Measurements from ENCODE around the gene CDK14.

CDK14 gene

GRCh38 chr7:90758933-90759562 is 162.9 kb downstream of the CDK14 start:
- no peak overlapping the region for H3K4me3 ChIP-seq (ENCODE audit: low read depth, low read length)
- DNase-seq, result no peak
- H3K36me3 ChIP-seq, result no peaks in the 10 kb centered on the region
- H3K27ac ChIP-seq, result no peak overlapping the region
- H3K9me3 ChIP-seq (ENCODE audit: severe bottlenecking), result no peaks in the 10 kb centered on the region
- H3K27me3 ChIP-seq (ENCODE audit: insufficient read depth, low read depth, severe bottlenecking), result no peaks in the 10 kb centered on the region
- TF ChIP-seq CTCF (IDR thresholded peaks at IDR 0.05; ENCODE audit: low read depth, low read length), result no peak

DNA sequence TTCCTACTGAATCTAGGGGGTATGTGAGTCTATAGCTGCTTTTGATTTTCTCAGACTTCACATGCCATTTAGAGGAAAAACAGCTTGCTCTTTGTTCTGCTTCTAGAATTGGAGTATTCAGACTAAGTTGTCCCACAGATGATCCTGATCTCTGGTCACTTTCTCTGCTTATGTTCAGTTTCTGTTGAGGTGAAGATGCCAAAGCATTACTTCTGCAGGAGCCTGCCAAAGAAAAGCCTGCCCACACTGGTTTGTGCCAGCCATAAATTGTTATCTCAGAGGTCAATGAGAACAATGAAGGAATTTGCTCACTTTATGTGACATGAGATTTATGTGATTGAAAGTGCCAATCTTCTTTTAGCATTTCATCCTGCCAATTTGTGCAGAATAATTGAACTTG is 163.6 kb downstream of the CDK14 start:
- H3K36me3 ChIP-seq, result no peaks in the 10 kb centered on the region
- H3K27ac ChIP-seq, result no peak overlapping the region
- no peak for DNase-seq
- H3K9me3 ChIP-seq (ENCODE audit: severe bottlenecking), result no peaks in the 10 kb centered on the region
- H3K27me3 ChIP-seq (ENCODE audit: insufficient read depth, low read depth, severe bottlenecking), result no peaks in the 10 kb centered on the region
- H3K4me3 ChIP-seq (ENCODE audit: low read depth, low read length), result no peak overlapping the region
- no peak for TF ChIP-seq CTCF (IDR thresholded peaks at IDR 0.05; ENCODE audit: low read depth, low read length)

- Histone ChIP-seq H3K9me3 (ENCODE audit: severe bottlenecking) (no peaks in the 10 kb centered on the region), H3K4me3 (ENCODE audit: low read depth, low read length) (no peak overlapping the region), H3K27me3 (ENCODE audit: insufficient read depth, low read depth, severe bottlenecking) (no peaks in the 10 kb centered on the region), H3K27ac (no peak overlapping the region), H3K36me3 (no peaks in the 10 kb centered on the region)
- DNase-seq, result no peak
- no peak for TF ChIP-seq CTCF (IDR thresholded peaks at IDR 0.05; ENCODE audit: low read depth, low read length)
Observed at GRCh38 chr7:90760892-90761291, 164.8 kb downstream of the CDK14 start.

GRCh38 chr7:90761584-90761983 is 165.5 kb downstream of the CDK14 start:
- Histone ChIP-seq H3K27ac (no peak overlapping the region), H3K9me3 (ENCODE audit: severe bottlenecking) (no peaks in the 10 kb centered on the region), H3K4me3 (ENCODE audit: low read depth, low read length) (no peak overlapping the region), H3K27me3 (ENCODE audit: insufficient read depth, low read depth, severe bottlenecking) (no peaks in the 10 kb centered on the region), H3K36me3 (no peaks in the 10 kb centered on the region)
- TF ChIP-seq CTCF (IDR thresholded peaks at IDR 0.05; ENCODE audit: low read depth, low read length), result no peak
- DNase-seq, result no peak

GRCh38 chr7:90763108-90763507 is 167.0 kb downstream of the CDK14 start:
- DNase-seq, result no peak
- TF ChIP-seq CTCF (IDR thresholded peaks at IDR 0.05; ENCODE audit: low read depth, low read length), result no peak
- Histone ChIP-seq H3K27ac (no peak overlapping the region), H3K9me3 (ENCODE audit: severe bottlenecking) (no peaks in the 10 kb centered on the region), H3K27me3 (ENCODE audit: insufficient read depth, low read depth, severe bottlenecking) (no peaks in the 10 kb centered on the region), H3K4me3 (ENCODE audit: low read depth, low read length) (no peak overlapping the region), H3K36me3 (no peaks in the 10 kb centered on the region)
